ENCODE results near the gene FSTL5.

DNA sequence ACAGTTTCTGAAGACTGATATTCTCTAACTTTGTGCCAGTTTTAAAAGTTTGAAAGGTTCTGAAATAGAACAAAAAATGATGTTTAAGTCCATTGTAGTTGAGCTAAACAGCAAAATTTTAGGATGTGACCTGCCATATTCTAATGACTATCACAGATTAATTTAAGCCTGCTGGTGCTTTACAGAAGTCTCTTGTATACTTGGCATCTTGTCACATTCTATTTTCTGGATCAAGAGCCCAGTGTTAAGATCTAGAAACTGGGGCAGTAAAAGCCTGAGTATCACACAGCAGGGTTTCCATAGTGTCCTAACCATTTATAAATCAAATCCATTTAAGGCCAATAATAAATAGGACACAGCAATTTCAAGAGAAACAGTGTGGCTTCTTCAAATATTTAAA lies 12.4 kb downstream of the FSTL5 start:
- no peak for TF ChIP-seq EP300 (IDR thresholded peaks at IDR 0.05)
- TF ChIP-seq, protein P1, sequence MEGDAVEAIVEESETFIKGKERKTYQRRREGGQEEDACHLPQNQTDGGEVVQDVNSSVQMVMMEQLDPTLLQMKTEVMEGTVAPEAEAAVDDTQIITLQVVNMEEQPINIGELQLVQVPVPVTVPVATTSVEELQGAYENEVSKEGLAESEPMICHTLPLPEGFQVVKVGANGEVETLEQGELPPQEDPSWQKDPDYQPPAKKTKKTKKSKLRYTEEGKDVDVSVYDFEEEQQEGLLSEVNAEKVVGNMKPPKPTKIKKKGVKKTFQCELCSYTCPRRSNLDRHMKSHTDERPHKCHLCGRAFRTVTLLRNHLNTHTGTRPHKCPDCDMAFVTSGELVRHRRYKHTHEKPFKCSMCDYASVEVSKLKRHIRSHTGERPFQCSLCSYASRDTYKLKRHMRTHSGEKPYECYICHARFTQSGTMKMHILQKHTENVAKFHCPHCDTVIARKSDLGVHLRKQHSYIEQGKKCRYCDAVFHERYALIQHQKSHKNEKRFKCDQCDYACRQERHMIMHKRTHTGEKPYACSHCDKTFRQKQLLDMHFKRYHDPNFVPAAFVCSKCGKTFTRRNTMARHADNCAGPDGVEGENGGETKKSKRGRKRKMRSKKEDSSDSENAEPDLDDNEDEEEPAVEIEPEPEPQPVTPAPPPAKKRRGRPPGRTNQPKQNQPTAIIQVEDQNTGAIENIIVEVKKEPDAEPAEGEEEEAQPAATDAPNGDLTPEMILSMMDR (IDR thresholded peaks at IDR 0.05) = no peak
